ACC112 (cell line): Measurements from ENCODE around the gene MAP3K14.

Experiments used
- H2AFZ ChIP-seq: fragments of 200-600 bp; sonication (generic); one replicate; pipeline ENCODE4 v1.6.0; 2017; ENCODE audit warnings: antibody characterized with exemption, low read length; ENCODE audit not compliant: unreplicated experiment
- H3K27ac ChIP-seq: fragments of 200-600 bp; sonication (generic); 2 replicates; pipeline ENCODE4 v1.5.1; 2014; ENCODE audit warnings: low read depth, mild to moderate bottlenecking, antibody characterized with exemption, low read length, moderate library complexity
- H3K27me3 ChIP-seq: fragments of 200-600 bp; sonication (generic); 2 replicates; pipeline ENCODE4 v1.6.1; 2014; ENCODE audit warnings: mild to moderate bottlenecking, antibody characterized with exemption, low read length, moderate library complexity, mixed read lengths; ENCODE audit not compliant: insufficient read depth
- H3K36me3 ChIP-seq: fragments of 200-600 bp; sonication (generic); 2 replicates; pipeline ENCODE4 v1.6.1; 2016; ENCODE audit warnings: mild to moderate bottlenecking, antibody characterized with exemption, low read length, moderate library complexity, mixed read lengths; ENCODE audit not compliant: insufficient read depth
- H3K4me1 ChIP-seq: fragments of 200-600 bp; sonication (generic); one replicate; pipeline ENCODE4 v1.6.1; 2016; ENCODE audit warnings: low read length, mixed read lengths; ENCODE audit not compliant: insufficient read depth, unreplicated experiment, control insufficient read depth
- H3K4me3 ChIP-seq: fragments of 200-600 bp; sonication (generic); 2 replicates; pipeline ENCODE4 v1.5.1; 2014; ENCODE audit warnings: mild to moderate bottlenecking, low read depth, low read length
- H3K79me2 ChIP-seq: fragments of 200-600 bp; sonication (generic); one replicate; pipeline ENCODE4 v1.6.0; 2016; ENCODE audit warnings: low read length; ENCODE audit not compliant: control insufficient read depth, unreplicated experiment, insufficient read depth

Gene MAP3K14

DNA sequence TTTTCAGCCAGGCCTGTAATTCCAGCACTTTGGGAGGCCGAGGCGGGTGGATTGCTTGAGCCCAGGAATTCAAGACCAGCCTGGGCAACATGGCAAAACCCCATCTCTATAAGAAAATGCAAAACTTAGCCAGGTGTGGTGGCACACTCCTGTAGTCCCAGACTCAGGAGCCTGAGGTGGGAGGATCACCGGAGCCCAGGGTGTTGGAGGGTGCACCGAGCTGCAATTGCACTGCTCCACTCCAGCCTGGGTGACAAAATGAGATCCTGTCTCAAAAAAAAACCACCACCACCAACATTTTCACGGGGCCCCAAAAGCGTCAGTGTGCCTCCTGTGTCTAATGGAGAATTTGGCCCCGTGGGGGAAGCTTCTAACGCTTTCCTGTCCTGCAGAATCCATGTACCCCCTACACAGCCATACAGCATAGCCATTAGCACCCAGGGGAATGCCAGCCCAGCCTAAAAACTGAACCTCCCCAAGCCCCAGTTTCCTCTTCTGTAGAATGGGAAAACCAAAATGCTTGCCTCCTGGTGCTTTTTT lies 22.2 kb upstream of the MAP3K14 start:
- no peak overlapping the region for H3K27ac ChIP-seq
- H3K27me3 ChIP-seq: no peaks in the 10 kb centered on the region
- H3K4me1 ChIP-seq: peaks cover 27% of the 10 kb centered on the region
- no peak overlapping the region for H3K4me3 ChIP-seq
- H3K79me2 ChIP-seq: no peaks in the 10 kb centered on the region
- no peaks in the 10 kb centered on the region for H3K36me3 ChIP-seq
- H2AFZ ChIP-seq: no peak overlapping the region

- H3K4me1 ChIP-seq: peaks cover 28% of the 10 kb centered on the region
- H3K27ac ChIP-seq: no peak overlapping the region
- H3K36me3 ChIP-seq: no peaks in the 10 kb centered on the region
- H3K79me2 ChIP-seq: no peaks in the 10 kb centered on the region
- H3K27me3 ChIP-seq: no peaks in the 10 kb centered on the region
- H3K4me3 ChIP-seq: no peak overlapping the region
- no peak overlapping the region for H2AFZ ChIP-seq
Observed at GRCh38 chr17:45338023-45338781, 21.4 kb upstream of the MAP3K14 start.

DNA sequence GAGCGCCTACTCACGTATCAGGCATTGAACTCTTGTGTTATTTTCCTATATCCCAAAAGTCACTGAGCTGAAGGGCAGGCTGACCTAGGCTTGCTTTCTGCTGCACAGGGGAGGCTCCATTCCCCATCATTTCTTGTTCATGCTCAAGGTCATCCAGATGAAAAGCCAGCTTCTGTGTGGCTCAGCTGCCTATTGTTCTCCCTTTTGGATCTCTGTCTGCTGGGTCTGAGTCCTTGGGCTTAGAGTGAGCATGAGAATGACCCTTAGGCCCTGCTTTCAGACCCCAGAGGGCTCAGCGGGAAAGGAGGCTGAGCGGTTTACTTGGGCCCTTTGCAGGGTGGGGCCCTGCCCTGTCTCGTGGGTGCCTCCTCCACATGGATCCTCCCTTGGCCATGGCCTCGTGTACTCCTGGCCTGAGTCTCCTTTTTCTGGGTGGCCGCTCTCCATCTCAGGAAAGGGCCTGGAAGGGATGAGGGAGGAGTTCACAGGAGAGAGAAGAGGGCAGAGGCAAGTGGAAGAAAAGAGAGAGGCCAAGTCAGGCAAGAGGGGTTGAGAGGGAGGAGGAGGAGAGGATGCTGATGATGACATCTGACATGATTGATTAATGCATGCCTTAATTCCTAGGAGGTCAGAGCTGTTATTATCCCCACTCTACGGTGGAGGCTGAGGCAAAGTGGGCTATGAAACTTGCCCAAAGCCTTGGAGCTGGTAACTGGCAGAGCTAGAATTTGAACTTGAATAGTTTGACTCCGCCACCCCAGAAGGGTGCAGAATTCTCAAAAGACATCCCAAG lies 19.8 kb upstream of the MAP3K14 start:
- Histone ChIP-seq H3K27ac (no peak overlapping the region), H3K4me1 (peaks cover 21% of the 10 kb centered on the region)

GRCh38 chr17:45335721-45336120 lies 18.9 kb upstream of the MAP3K14 start:
- Histone ChIP-seq H3K36me3 (no peaks in the 10 kb centered on the region), H3K79me2 (no peaks in the 10 kb centered on the region), H2AFZ (no peak overlapping the region), H3K4me3 (no peak overlapping the region), H3K27ac (no peak overlapping the region), H3K4me1 (peaks cover 13% of the 10 kb centered on the region), H3K27me3 (no peaks in the 10 kb centered on the region)

More for the DNA sequence above, 19.8 kb upstream of the MAP3K14 start:
- no peaks in the 10 kb centered on the region for H3K79me2 ChIP-seq
- no peak overlapping the region for H2AFZ ChIP-seq
- H3K27me3 ChIP-seq: no peaks in the 10 kb centered on the region
- no peaks in the 10 kb centered on the region for H3K36me3 ChIP-seq
- H3K4me3 ChIP-seq: no peak overlapping the region

GRCh38 chr17:45334701-45335677 lies 18.2 kb upstream of the MAP3K14 start:
- Histone ChIP-seq H3K4me3 (no peak overlapping the region), H3K27me3 (no peaks in the 10 kb centered on the region), H3K79me2 (no peaks in the 10 kb centered on the region), H3K36me3 (no peaks in the 10 kb centered on the region), H3K4me1 (peaks cover 9% of the 10 kb centered on the region), H2AFZ (no peak overlapping the region), H3K27ac (no peak overlapping the region)

DNA sequence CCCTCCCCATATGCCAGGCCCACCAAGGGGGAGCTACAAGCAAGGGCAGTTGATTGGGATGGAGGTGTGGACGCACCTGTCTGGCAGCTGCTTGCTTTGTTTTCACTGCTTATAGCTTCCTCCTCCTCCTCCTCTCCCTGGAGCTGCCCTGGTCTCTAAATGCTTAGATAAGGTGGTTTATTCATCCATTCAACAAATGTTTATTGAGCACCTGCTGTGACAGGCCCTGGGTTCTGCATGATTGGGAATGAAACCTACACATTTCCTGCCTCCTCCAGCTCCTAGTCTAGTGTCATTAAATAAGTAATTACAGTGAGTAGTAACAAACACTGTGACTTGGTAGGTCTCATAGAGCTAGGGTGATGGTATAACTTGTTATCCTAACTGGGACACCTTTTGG lies 17.4 kb upstream of the MAP3K14 start:
- Histone ChIP-seq H3K27ac (no peak overlapping the region), H3K79me2 (no peaks in the 10 kb centered on the region), H3K27me3 (no peaks in the 10 kb centered on the region), H2AFZ (no peak overlapping the region), H3K4me3 (no peak overlapping the region), H3K36me3 (no peaks in the 10 kb centered on the region), H3K4me1 (peaks cover 9% of the 10 kb centered on the region)

DNA sequence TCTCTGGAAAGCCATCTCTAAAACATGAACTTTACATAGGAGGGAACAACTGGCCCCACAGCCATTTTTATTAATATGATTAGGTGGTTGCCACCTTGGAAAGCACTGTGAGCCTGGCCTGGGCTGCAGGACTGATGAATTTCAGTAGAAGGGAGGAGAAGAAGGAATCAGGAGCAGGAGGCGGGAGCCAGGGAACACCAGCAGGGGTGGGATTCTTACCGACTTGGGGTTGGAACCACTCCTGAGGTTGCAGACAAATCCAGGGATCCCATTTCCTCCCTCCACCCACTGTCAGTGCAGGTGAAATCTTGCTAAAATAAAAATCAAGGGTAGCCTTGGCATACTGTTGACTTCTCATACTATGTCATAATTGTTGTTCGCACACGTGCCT lies 16.9 kb upstream of the MAP3K14 start:
- Histone ChIP-seq H3K4me3 (no peak overlapping the region), H3K36me3 (no peaks in the 10 kb centered on the region), H3K27ac (no peak overlapping the region), H3K27me3 (no peaks in the 10 kb centered on the region), H2AFZ (no peak overlapping the region), H3K4me1 (peaks cover 8% of the 10 kb centered on the region), H3K79me2 (no peaks in the 10 kb centered on the region)

DNA sequence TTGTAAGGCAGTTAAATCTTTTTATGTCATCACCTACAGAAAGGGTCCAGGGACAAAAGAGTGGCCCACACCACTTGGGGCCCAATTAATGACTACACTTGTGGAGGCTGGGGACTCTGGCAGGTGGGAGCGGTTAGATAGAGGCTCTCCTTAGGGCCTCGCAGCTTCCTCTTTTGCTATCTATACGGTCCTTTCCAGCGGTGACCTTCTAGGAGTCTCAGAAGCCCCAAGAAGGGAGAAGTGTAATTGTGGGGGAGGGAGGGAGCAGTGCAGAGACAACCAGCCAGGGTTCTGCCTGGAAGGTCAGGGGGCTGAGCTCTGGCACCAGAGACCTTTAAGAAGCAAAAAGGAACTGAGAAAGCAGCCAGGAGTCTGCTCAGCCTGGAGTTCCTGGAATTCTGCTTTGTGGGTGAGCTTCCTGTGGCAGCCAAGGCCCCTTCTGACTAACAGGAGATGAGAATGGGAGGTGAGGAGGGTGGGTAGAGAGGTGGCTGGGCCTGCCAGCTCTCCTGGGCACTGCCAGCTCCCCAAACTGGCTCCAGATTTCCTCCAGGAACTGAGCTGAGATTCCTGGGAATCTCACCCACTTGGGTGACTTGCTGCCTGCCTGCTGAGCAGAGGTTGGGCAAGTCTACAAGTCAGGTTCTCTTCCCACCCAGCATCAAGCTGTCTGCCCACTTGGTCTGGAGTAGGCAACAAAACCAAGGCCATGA lies 16.3 kb upstream of the MAP3K14 start:
- Histone ChIP-seq H3K79me2 (no peaks in the 10 kb centered on the region), H3K36me3 (no peaks in the 10 kb centered on the region), H3K27me3 (no peaks in the 10 kb centered on the region), H2AFZ (no peak overlapping the region), H3K27ac (no peak overlapping the region), H3K4me3 (no peak overlapping the region), H3K4me1 (peaks cover 8% of the 10 kb centered on the region)

- H3K4me3 ChIP-seq: no peak overlapping the region
- H2AFZ ChIP-seq: no peak overlapping the region
- H3K27ac ChIP-seq: no peak overlapping the region
- H3K4me1 ChIP-seq: peaks cover 8% of the 10 kb centered on the region
- H3K36me3 ChIP-seq: no peaks in the 10 kb centered on the region
- no peaks in the 10 kb centered on the region for H3K79me2 ChIP-seq
- H3K27me3 ChIP-seq: no peaks in the 10 kb centered on the region
Observed at GRCh38 chr17:45332505-45332904, 15.7 kb upstream of the MAP3K14 start.

DNA sequence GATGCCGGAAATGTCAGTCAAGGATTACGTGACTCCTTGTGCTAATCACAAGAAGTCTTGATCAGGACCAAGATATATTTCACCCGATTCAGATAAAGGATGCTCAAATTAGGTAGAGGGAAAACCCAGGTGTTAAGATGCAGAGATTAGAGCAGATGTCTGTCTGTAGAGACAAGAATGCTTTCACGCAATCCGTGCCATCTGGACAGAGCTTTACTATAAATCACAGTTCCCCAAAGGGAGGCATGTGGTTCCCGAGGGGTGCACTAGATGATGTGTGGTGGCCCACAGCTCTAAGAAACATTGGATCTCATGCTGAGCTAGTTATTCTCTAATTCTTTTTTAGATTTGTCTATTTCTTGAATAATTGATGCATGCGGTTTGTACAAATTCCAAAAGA lies 9.8 kb upstream of the MAP3K14 start:
- no peaks in the 10 kb centered on the region for H3K36me3 ChIP-seq
- no peaks in the 10 kb centered on the region for H3K27me3 ChIP-seq
- H2AFZ ChIP-seq: no peak overlapping the region
- peaks cover 11% of the 10 kb centered on the region for H3K4me1 ChIP-seq
- no peaks in the 10 kb centered on the region for H3K79me2 ChIP-seq
- no peak overlapping the region for H3K4me3 ChIP-seq
- no peak overlapping the region for H3K27ac ChIP-seq
